HepG2 (cell line): ENCODE data around the gene ALG1L2. TPM values are rescaled to one million over a fixed set of nuclear protein-coding genes. Genes with fewer than 3 reads are reported as not detected.

ENCODE experiments used
- CREM ChIP-seq, 2 experiments: sonication (generic) in 1 of 2; formaldehyde crosslinking in 1 of 2; IDR thresholded peaks; 2 replicates each; pipeline versions ENCODE4 v1.4.0 to v1.6.1; 2016 to 2020; ENCODE audit warnings: antibody characterized with exemption in 1 of 2, mild to moderate bottlenecking in 1 of 2, missing genetic modification reagents in 1 of 2
- FOXO1 ChIP-seq: sonication (generic); formaldehyde crosslinking; IDR thresholded peaks from 2 replicates; pipeline ENCODE4 v1.4.0; 2020; ENCODE audit warnings: missing genetic modification reagents
- HNF1B ChIP-seq: sonication (generic); formaldehyde crosslinking; IDR thresholded peaks from 2 replicates; pipeline ENCODE4 v1.5.1; 2020; ENCODE audit warnings: mild to moderate bottlenecking, moderate library complexity, missing genetic modification reagents
- SIN3A ChIP-seq: IDR thresholded peaks from 2 replicates; pipeline ENCODE4 v1.6.1; 2011; ENCODE audit warnings: low read depth, mild to moderate bottlenecking, control low read depth, low read length, borderline replicate concordance
- SOX6 ChIP-seq, 2 experiments: fragments of 450-650 bp in 1 of 2; sonication (generic) in 1 of 2; formaldehyde crosslinking in 1 of 2; IDR thresholded peaks; 2 replicates each; pipeline versions ENCODE4 v1.4.0 to v1.6.1; 2017 to 2020; ENCODE audit warnings: antibody characterized with exemption in 1 of 2, mild to moderate bottlenecking in 1 of 2, missing genetic modification reagents in 1 of 2
- SPEN ChIP-seq: sonication (generic); formaldehyde crosslinking; IDR thresholded peaks from 2 replicates; pipeline ENCODE4 v1.5.1; 2020; ENCODE audit warnings: low read depth, mild to moderate bottlenecking, missing genetic modification reagents
- ZBTB4 ChIP-seq: sonication (generic); formaldehyde crosslinking; IDR thresholded peaks from 2 replicates; pipeline ENCODE4 v1.4.0; 2020; ENCODE audit warnings: missing genetic modification reagents, mild to moderate bottlenecking, borderline replicate concordance
- ZBTB46 ChIP-seq: sonication (generic); formaldehyde crosslinking; IDR thresholded peaks from 2 replicates; pipeline ENCODE4 v1.4.0; 2020; ENCODE audit warnings: mild to moderate bottlenecking, missing genetic modification reagents, borderline replicate concordance
- ZNF44 ChIP-seq: sonication (generic); formaldehyde crosslinking; IDR thresholded peaks from 2 replicates; pipeline ENCODE4 v1.5.1; 2020; ENCODE audit warnings: mild to moderate bottlenecking, missing genetic modification reagents
- ZNF674 ChIP-seq: sonication (generic); formaldehyde crosslinking; IDR thresholded peaks from 2 replicates; pipeline ENCODE4 v1.5.0; 2020; ENCODE audit warnings: low read depth, mild to moderate bottlenecking, missing genetic modification reagents
- ZNF746 ChIP-seq: sonication (generic); formaldehyde crosslinking; IDR thresholded peaks from 2 replicates; pipeline ENCODE4 v1.8.0; 2022; ENCODE audit warnings: mild to moderate bottlenecking, missing genetic modification reagents
- ZNF75D ChIP-seq: sonication (generic); formaldehyde crosslinking; IDR thresholded peaks from 2 replicates; pipeline ENCODE4 v1.8.1; 2023; ENCODE audit warnings: missing genetic modification reagents, mild to moderate bottlenecking, borderline replicate concordance
- ZNF883 ChIP-seq: sonication (generic); formaldehyde crosslinking; IDR thresholded peaks from 2 replicates; pipeline ENCODE4 v1.5.1; 2020; ENCODE audit warnings: mild to moderate bottlenecking, missing genetic modification reagents; ENCODE audit errors: not compliant biosample characterization
- ZUFSP ChIP-seq: sonication (generic); formaldehyde crosslinking; IDR thresholded peaks from 2 replicates; pipeline ENCODE4 v1.9.0; 2021; ENCODE audit warnings: missing genetic modification reagents, mild to moderate bottlenecking, borderline replicate concordance
- polyA plus RNA-seq, 8 experiments: library from polyadenylated mRNA; depleted of rRNA in 3 of 8; stranded (reverse) in 7 of 8; unstranded in 1 of 8; fragments of >200 nt; fragmentation: Illumina TruSeq in 4 of 8; extraction: Trizol in 4 of 8; gene quantifications; 2 replicates each; pipeline versions ENCODE4 v1.2.1 to v1.2.3, GENCODE V29; 2011 to 2016; ENCODE audit warnings: low read depth in 4 of 8, missing spikeins in 1 of 8, mixed read lengths in 1 of 8; ENCODE audit not compliant: insufficient read depth in 1 of 8
- total RNA-seq, 5 experiments: library from RNA; depleted of rRNA; stranded (reverse); fragments of >200 nt; fragmentation: Illumina TruSeq; extraction: Trizol; gene quantifications; 2 replicates each; pipeline ENCODE4 v1.2.3, GENCODE V29; 2016; ENCODE audit warnings: low read depth in 1 of 5

Gene ALG1L2
- total and polyA plus RNA-seq, 2 of the 13 experiments (the other 11 are each of a cell fraction or from before 2014, with no cell fraction given) = 0.13 to 0.55 TPM

- no peak for TF ChIP-seq ZBTB4
- 0 out of 2 replicates have a peak, but pooled peaks have one; percentile 12 for TF ChIP-seq SPEN (CRISPR knock-in tag)
- no peak for TF ChIP-seq ZNF44 (CRISPR knock-in tag)
- TF ChIP-seq ZBTB46 (CRISPR knock-in tag) = no peak
- TF ChIP-seq ZUFSP = no peak
- TF ChIP-seq SOX6 (IDR thresholded peaks at IDR 0.05) = no peak
- no peak for TF ChIP-seq SOX6 (CRISPR knock-in tag; IDR thresholded peaks at IDR 0.05)
- TF ChIP-seq SIN3A = peak; percentile 90; the same call in 1 of the 2 replicates
- no peak for TF ChIP-seq ZNF75D
- no peak for TF ChIP-seq ZNF674 (CRISPR knock-in tag)
- TF ChIP-seq FOXO1 (CRISPR knock-in tag) = no peak
- TF ChIP-seq ZNF883 (CRISPR knock-in tag) = peak; percentile 32
- TF ChIP-seq ZNF746 = no peak
- TF ChIP-seq CREM (IDR thresholded peaks at IDR 0.05) = 0 out of 2 replicates have a peak, but pooled peaks have one; percentile 19
- TF ChIP-seq CREM (CRISPR knock-in tag; IDR thresholded peaks at IDR 0.05) = no peak
- TF ChIP-seq HNF1B (CRISPR knock-in tag) = no peak
Observed at GRCh38 chr3:130111185-130111864, 29.7 kb downstream of the ALG1L2 start (continued).
